ENCODE data around the gene LEMD2.

Gene LEMD2

DNA sequence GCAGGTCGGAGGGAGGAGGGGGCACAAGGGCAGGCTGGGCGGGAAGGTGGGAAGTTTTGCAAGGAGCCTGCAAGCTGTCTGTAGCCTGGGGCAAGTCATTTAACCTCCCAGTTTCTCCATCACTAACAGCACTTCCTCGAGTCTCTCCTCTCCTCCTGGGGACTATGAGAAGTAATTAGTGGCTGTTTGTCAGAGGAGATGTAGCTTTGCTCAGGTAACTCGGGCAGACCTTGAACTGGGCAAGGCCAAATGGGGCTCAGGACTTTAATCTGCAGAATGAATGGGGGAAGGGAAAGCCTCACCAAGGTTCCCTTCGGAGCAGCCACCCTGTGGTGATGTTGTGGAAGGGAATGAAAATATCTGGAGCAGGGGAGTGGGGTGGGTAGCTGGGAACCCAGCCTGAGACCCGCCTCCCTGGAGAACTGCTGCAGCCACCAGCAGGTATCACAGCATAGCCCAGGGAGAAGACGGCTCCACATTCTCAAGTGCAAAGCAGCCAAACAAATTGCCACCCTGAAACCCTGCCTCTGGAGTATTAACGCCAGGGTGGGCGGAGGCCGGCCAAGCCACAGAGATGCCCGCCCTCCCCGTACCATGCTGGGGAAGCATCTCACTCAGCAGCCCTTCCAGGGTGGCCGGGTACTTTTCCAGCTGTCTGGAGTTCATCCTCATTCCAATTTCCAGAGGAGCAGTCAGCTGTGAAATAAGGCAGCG is 6.1 kb upstream of the LEMD2 start:
- no peak for DNase-seq (ENCODE audit: low read depth in 2 of 2)

DNA sequence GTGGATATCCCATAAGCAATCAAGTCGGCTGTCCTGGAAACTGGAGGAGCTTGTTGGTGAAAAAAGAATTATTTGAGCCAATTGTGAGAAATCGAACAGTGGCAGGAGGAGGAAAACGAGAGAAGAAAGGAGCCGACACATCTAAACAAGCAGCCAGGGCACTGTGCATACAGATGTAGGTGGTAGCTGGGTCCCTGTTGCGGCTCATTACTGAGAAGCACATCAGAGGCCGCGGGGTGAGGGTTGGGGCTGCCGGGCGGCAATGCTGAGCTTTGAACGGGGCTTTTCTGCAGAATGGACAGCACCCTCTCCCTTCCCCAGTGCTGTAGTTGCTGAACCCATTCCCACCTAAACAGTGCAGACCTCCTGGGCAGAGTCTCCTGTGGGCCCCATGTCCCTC is 4.1 kb upstream of the LEMD2 start:
- DNase-seq (ENCODE audit: low read depth in 2 of 2), result no peak

DNA sequence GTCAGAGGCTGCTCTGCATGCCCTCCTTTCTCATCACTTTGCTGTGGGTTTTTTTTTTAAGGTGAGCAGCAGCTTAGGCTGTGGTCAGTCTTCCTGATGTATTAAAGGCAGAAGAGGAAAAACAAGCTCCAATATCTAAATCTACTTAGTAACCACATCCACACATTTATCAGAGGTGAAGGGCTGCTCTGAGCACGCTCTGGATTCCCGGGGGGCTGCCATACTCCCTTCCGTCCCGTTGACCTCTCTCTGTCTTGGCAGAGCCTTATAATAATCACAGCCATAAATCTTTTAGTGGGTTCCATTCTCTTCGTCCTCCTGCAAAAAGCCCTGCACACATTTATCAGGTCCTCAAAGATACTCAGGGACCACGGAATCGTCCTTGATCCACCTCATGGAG is 2.7 kb upstream of the LEMD2 start:
- no peak for DNase-seq (ENCODE audit: low read depth in 2 of 2)

DNA sequence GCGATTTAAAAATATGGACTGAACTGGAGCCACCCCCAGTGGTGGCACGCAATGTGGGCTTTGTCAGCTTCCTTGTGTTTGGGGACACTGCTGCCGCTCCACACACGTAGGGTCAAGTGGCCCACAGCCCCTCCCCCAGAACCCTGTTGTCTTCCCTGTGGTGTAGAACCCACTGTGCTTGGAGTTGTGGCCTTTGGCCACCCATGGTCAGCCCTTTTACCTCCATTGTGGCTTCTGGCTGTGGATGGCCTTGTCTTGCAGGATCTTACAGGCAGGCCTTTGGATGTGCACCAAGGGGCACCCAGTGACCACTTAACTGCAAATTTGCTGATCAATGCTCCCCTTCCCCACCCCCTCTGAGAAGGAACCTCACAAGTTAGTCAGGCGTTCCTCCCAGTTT is 2.0 kb upstream of the LEMD2 start:
- DNase-seq (ENCODE audit: low read depth in 2 of 2), result no peak

DNA sequence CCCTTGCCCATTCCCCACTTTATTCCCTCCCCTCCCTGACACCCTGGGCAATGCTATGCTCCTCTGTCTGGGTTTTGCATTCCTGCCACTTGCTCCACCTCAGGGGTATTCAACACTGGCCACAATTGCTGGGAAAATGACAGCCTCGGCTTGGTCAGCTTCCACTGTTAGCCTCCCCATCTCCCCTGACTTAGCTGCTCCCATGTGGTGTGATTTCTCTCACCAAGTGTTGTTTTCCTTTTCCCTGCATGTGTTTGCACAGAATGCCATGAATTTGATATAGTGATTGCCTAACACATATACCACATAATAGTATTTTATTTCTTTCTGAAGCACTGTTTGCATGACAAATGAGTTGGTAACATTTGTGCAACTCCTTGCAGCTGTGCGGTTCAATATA is 1.4 kb upstream of the LEMD2 start:
- no peak for DNase-seq (ENCODE audit: low read depth in 2 of 2)

GRCh38 chr6:33789550-33789895 is 593 bp upstream of the LEMD2 start:
- no peak for DNase-seq (ENCODE audit: low read depth in 2 of 2)

- peak in 1 of 2 donors; percentile 25 for DNase-seq (ENCODE audit: low read depth in 2 of 2)
These were observed 806 bp downstream of the LEMD2 start for GRCh38 chr6:33787954-33788693.

GRCh38 chr6:33787346-33787953 is 1.5 kb downstream of the LEMD2 start:
- DNase-seq (ENCODE audit: low read depth in 2 of 2), result no peak

DNA sequence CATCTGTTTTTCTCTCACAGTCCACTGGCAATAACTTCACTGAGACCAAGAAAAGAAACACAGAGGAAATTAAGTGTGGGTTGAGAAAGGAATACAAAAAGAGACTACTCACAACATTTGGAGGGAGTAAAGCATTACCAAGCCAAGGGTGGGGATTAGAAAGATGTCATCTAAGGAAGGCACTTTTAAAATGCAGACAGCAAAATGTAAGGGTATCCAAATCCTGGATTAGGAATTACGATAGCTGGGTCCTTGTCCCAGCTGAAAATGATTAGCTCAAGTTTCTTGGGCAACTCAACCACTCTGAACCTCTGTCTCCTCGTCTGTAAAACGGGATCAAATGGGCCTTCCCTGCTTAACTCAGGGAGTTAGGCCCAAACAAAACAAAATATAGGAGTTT is 2.2 kb downstream of the LEMD2 start:
- DNase-seq (ENCODE audit: low read depth in 2 of 2), result no peak

DNA sequence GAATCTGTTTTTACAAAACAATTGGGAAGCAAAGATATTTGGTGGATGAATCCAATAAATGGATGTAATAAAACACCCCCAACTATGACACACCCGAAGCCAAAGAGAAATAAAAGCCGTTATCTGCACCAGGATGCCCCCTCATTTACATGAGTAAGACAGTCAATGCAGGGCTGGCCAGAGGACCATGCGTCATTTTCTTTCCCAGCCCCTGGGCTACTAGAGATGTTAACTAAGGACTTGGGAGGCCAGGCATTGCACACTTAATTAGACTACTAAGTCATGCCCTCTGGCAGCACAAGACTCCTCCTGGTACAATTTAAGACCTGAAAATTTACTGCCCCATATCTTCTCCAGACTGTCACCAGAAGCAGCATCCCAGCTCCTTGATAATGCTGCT is 3.2 kb downstream of the LEMD2 start:
- DNase-seq (ENCODE audit: low read depth in 2 of 2), result no peak

DNA sequence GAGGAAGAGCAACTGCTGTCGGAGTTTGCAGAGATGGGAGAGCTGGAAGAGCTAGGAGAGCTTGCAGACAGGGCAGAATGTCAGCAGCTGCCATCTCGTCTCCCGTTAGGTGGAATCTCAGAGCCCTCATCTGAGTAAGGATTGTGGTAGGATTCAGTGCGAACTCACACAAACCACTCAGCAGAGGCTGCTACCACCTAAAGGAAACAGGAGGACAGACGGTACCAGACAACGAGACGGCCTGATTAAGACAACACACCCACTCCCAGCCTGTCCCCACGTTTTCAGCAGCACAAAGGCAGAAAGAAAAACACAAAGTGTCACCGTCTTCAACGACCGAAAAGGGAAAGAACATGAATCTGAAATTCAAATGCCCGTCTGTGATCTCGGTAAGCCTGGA is 4.1 kb downstream of the LEMD2 start:
- DNase-seq (ENCODE audit: low read depth in 2 of 2), result no peak

DNA sequence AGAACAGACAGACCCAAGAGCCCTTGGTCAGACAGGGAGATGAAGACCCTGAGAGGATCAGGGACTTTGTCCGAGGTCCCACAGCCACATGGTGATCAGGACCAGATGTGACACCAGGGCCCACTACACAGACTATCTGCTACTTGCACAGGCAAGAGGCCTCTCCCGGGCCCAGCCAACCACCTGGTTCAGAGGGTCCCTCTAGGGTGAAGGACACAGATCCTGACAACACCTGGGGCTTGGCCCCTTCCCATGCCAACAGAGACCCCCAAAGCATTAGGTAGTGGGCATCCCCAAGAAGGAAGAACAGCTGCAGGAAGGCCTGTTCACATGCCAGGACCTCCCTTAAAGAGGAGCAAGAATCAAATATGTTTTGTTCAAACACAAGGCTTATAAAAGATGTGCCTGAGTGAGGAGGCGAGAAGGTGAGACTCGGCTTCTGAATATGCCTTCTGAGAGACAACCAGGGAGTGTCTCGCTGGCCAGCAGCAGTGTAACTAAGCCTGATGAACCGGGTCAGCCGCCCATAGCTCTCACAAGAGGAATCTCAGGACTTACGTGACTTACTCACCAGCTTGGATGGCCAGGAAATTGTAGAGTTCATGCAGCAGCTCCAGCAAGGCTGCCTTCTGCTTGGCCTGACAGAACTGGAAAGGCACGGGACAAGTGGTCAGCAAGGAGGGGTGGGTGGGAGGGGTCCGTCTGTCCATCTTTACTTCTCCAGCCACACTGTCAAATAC is 5.0 kb downstream of the LEMD2 start:
- no peak for DNase-seq (ENCODE audit: low read depth in 2 of 2)

DNA sequence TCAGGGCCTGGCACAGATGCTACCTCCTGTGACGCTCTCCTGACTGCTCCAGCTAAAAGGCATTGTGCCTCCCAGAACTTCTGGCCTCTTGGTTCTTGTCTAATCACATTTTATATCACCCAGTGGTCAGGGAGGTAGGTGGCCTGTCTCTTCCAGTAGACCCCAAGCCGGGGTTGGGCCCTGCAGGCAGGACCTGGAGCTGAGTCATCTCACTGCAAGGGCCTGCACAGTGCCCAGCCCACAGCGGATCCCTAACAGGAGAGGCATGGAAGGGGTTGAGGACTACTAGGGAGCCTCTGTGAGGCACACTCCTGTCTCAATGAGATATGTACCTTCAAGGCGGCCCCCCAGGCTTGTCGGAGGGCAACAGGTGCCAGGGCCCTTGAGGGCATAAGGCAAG is 6.4 kb downstream of the LEMD2 start:
- no peak for DNase-seq (ENCODE audit: low read depth in 2 of 2)

- DNase-seq (ENCODE audit: low read depth in 2 of 2), result no peak
These were observed 7.6 kb downstream of the LEMD2 start for GRCh38 chr6:33781131-33781975.

GRCh38 chr6:33779895-33780294 is 9.0 kb downstream of the LEMD2 start:
- DNase-seq (ENCODE audit: low read depth in 2 of 2), result no peak

GRCh38 chr6:33779290-33779689 is 9.6 kb downstream of the LEMD2 start:
- DNase-seq (ENCODE audit: low read depth in 2 of 2), result no peak

DNA sequence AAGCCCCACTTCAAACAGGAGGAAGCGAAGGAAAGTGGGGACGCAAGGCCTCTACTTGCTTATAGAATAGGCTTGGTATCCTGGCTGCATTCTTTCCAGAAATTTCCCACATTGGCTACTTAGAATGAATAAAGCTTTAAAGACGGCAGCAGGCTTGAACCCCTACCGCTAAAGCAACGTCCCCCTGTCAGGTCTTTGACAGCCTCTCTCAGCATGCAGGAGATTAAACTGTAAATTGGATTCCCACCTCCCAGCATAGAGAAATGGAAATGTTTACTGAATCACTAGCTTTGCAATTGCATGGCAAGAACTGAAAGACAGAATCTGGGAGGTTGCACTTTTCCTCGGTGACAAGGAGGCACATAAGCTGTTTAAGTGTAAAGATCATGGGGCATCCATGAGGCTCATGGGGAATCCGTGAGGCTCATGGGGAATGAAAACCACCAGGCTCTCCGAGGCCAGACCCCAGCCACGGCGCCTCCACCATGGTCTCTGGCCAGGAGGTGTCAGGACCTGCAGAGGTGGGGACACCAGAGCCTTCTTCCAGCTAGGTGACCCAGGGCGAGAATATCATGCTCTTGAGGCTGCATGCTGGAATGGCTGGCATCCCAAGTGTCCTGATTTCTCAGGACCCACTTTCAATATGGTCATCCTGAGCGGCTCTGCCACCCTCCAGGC is 10.3 kb downstream of the LEMD2 start:
- no peak for DNase-seq (ENCODE audit: low read depth in 2 of 2)

- no peak for DNase-seq (ENCODE audit: low read depth in 2 of 2)
These were observed 11.2 kb downstream of the LEMD2 start for GRCh38 chr6:33777398-33778388.

DNA sequence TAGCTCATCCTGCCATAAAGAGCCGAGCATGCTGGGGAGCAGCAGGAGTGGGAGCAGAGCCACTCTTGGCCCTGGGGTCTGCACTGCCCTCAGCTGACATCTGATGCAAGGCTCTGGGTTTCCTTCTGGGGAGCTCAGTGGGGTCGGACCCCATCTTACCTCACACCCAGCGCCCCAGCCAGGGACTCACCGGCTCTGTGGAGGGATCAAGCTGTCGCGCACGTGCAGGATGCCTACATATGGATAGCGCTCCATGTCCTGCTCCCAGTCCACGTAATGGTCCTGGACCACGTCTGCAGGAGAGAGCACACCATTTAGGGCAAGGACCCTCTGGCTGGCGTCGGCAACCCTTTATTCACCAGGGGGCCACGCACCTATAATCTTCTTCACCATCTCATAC is 12.2 kb downstream of the LEMD2 start:
- no peak for DNase-seq (ENCODE audit: low read depth in 2 of 2)

GRCh38 chr6:33776186-33776585 is 12.7 kb downstream of the LEMD2 start:
- no peak for DNase-seq (ENCODE audit: low read depth in 2 of 2)
